Forelimb muscle (tissue), 1 donor: ENCODE measurements around the gene MAP2K4. TPM values are rescaled to one million over a fixed set of nuclear protein-coding genes. Genes with fewer than 3 reads are reported as not detected.

Experiments used
- DNase-seq: peaks from one replicate; pipeline ENCODE4 v3.0.0-alpha.2; 2013; ENCODE audit warnings: low read depth
- polyA plus RNA-seq: library from polyadenylated mRNA; unstranded; fragments of 120-200 nt; gene quantifications from one replicate; pipeline ENCODE4 v1.2.1, GENCODE V29; 2013; ENCODE audit not compliant: insufficient read length

MAP2K4 gene
- polyA plus RNA-seq, 1 donor, result 21.4 TPM

DNA sequence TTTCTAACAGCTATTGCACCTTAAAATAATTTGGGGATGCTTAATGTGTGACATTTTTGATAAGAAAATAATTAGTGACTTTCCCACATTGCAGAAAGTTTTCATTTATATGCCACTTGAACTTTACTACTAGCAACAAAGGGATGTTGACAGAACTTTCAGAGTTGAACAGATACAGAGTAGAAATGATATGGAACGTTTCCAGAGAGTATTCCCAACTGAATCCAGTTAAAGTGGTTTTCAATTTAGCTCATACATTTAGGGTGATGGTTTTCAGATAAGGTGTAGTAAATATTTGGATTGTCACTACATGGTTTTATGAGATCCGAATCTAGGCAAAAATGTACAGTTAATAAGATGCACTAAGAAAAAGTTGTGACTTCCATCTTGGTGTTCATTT, 17.3 kb downstream of the MAP2K4 start:
- DNase-seq, result no peak

DNA sequence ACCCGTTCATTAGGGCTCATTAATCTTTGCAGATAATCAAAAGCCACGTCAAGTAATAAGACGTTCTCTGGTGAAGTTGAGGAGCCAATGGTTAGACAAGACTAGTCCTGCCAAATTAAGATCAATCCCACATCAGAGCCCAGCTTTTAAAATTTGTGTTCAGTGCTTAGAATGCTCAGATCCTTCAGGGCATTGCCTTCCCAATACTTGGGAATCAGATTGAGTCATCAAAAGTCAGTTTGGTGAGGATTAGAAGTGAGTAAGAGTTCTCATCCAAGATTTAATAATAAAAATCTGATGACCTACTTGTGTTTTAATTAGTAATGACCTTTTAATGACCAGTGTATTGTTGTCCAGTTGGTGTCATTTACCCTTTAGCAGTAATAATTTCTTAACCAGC, 19.8 kb downstream of the MAP2K4 start:
- no peak for DNase-seq

DNA sequence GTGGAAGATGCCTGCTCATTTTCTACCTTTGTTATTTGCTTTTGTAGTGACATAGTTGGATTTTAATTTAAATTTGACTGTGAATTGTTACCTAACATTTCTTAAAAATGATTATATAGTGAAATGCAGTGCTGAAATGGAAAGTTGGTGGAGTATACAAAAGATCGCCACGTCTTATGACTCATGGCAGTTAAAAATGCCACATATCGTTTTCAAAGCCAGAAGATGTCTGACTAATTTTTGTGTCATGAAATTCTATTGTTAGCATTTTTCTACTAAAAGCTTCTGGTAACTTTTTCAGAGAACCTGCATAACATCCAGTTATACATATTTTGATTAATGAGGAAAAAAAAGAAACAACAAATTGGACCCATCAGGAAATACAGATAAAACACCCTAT, 20.6 kb downstream of the MAP2K4 start:
- no peak for DNase-seq

DNA sequence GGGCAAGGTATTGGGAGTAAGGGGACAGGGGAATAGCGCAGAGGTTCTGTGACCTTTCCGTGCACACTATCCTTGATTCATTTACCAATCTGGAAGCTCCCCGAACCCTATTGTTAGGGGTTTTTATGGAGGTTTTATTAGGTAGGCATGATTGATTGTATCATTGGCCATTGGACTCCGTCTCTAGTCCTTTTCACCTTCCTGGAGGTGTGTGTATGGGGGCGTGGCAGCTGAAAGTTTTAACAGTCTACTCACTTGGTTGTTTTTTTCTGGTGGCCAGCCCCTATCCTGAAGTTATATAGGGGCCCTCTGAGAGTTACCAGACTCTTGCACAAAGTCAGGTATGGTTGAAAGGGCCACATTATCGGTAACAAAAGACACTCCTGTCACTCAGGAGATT, 23.0 kb downstream of the MAP2K4 start:
- DNase-seq, result no peak

DNA sequence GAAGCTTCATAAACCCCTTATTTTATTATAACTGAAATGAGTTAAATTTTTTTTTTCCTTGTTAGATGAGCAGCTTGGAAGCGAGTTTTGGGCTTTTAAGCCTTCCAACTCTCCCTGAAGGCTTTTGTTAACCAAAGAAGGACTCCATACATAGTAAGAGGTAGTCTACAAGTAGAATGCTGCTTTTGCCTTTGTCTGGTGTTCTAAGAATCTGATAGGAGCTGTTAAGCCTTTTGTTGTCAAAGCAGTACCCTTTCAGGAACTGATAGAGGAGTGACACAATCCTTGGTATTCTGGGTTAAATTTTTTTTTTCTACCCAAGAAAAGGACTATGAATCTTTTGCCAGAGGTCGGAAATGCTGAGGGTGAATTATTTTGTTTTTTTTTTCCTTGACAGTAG, 26.1 kb downstream of the MAP2K4 start:
- DNase-seq, result no peak

DNA sequence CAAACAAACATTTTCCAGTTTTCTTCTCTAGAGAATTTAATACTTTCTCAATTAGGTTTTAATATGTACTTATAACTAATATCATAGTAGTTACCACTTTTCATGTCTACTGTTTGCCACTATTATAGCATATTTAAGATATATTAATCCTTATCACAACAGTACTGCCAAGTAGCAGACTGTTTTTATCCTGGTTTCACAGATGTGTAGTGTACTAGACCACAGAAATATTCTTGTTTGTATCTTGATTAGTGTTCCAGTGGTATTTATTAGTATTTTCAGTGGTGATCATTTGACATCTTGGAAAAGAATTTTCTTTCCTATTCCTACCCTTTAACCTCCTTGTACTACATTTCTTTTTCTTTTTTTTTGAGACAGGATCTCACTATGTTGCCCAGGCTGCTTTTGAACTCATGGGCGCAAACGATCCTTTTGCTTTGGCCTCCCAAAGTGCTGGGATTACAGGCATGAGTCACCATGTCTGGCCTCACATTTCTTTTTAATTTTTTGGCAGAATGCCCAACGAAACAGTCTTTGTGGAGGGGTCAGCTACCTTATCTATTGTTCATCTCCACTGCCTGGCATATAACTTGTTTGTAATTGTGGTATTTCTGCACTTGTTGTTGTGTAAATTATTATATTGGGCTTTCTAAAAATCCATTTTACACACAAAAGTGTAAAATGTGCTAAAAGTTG, 27.2 kb downstream of the MAP2K4 start:
- no peak for DNase-seq

DNA sequence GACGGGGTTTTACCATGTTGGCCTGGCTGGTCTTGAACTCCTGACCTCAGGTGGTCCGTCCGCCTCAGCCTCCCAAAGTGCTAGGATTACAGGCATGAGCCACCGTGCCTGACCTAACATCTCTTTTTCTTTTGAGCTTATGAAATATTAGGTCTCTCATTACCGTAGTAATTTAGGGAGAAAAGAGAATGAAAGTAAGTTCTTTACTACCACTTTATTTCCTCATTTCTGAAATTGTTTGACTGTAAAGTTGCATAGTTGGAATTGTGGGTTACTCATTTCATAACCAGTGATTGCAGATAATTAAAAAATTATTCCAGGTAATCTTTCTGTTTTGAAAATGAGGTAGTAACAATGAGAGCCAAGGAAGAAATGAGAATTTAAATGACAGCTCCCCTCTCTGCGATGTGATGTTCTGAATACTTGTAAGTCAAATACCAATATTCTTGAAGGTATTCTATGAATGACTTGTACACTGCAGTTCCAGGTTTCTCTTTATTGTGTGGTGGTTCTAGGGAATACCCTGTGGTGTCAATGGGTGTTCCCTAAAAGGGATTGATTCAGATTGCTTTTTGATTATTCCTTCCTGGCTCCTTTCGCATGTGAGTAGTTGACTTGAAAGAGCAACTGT, 28.3 kb downstream of the MAP2K4 start:
- DNase-seq, result no peak

DNA sequence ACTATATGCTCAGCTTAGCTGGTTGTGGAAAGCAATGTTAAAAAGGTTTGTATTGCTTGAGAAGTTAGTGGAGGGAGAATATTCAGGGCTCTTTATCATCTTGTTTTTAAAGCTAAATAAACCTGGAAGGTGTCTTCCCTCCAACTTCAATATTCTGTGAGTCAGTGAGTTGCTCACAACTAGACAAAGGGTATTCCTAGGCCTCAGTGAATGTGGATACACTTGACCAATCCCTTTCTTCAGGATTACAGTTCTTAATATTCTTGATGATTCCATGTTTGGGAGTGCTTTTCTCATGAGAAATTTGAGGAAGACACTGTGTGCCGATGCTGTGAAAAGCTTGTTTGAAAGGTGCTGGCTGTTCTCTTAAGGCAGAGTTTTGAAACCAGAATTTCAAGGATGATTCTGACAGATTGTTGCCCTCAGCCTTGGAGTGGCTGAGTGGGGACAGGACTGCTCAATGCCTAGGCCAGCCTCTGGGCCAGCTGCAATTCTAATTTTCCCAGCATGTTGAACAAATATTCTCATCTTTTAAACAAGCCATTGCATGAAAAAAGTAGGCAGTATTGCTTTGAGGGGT, 30.1 kb downstream of the MAP2K4 start:
- DNase-seq, result no peak

DNA sequence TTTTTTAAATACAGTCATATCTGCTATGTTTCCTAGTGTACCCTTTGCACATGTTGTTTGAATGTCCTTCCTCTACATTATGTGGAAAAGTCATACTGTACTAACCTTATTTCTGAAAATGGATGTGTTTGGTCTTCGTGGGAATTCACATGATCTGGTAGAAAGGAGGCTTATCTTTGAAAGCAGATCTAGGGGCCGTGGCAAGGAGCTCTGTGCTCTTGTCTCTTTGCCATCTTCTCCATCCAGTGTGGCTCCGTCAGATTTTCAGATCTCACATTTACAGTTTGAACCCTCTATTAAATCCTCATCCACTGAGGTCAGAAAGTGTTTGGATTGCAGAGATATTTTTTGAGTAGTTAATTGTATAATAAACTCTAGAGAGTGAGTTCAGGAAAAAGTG, 32.9 kb downstream of the MAP2K4 start:
- no peak for DNase-seq

DNA sequence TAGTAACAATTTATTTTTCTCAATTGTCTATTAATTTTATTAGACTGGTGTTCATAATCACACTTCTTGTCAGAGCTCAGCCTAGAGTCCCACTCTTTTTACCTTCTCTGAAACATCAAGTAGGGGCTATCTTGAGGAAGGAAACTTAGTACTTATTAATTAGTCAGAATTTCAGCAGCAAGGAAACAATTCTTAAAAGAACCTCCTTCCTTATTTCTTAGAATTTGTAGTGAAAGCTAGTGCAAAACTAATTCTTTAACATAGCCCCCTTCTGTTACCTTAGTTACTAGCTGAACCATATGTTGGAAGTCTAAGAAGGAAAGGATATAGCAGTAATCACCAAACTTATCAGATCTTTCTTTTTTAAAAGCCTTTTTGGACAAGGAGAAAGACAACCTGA, 35.2 kb downstream of the MAP2K4 start:
- no peak for DNase-seq

DNA sequence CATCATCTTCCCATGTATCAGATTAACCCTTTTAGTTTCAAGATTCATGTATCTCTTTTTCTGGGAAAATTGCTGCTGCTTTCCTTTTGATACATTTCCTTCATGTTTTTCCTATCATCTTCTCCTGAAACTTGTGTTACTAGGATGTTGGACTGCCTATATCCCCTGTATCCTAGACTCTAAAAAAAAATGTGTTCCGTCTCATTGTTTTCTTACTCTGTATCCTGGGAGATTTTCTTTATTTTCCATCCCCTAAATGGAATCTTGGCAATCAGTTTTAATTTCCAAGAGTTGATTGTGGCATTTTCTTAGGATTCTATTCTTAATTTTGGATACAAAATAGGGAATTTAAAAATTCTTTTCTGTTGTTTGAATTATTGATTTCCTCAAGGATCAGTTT, 36.8 kb downstream of the MAP2K4 start:
- DNase-seq, result peak; percentile 17

DNA sequence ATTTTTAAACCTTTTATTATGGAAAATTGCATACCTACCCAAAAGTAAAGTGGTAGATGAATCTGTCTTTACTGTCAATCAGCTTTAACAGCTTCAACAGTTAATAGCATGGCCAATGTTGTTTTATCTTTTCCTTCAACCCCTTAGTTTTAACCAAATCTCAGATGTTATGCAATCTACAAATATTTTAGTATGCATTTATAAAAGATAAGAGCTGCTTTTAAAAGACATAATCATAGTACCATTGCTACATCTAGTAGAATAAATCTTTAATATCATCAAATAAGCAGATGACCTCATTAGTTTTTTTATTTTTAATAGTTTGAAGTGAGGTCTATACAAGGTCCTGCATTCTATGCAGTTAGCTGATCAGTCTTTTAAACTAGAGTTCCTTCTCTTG, 37.9 kb downstream of the MAP2K4 start:
- no peak for DNase-seq

DNA sequence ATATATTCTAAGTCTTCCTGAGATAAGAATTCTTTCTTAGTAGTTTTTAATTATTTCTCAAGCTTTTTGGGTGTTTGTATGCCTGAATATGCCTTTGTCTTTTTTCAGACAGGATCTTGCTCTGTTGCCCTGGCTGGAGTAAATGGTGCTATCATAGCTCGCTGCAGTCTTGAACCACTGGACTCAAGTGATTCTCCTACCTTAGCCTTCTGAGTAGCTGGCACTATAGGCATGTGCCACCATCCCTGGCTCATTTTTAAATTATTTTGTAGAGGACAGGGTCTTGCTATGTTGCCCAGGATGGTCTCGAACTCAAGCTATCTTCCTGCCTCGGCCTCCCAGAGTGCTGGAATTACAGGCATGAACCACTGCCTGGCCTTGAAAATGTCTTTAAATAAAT, 41.6 kb downstream of the MAP2K4 start:
- no peak for DNase-seq

DNA sequence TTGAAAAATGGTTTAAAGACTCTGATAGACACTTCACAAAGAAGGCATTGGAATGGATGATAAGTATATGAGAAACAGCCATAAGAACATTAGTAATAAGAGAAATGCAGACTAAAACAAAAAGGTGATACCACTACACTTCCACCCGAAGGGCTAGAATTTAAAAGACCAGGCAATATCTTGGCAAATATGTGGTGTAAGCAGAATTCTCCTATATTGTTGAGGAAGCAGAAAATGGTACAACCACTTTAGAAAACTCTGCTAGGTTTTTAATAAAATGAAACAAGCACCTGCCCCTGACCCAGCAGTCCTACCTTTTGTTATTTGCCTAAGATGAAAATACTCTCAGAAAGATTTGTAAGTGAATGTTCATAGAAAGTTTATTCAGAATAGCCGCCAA, 43.7 kb downstream of the MAP2K4 start:
- no peak for DNase-seq

DNA sequence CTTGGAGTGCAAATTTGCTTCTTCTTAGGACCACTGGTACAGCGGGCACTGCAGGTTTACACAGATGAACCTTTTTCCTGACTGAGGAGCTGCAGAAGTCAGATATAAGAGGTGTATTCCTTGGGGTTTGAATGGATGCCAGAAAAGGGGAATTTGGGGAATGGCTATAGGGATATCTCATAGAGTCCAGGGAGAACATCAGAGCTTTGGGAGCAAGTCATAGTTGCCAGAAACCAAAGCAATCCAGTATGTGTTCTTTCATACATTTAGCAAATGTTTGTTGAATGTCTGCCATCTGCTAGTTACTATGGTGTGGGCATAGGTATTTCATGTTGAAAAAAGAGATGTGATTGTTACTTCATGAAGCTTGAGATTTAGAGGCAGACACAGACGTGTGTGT, 46.8 kb downstream of the MAP2K4 start:
- no peak for DNase-seq

DNA sequence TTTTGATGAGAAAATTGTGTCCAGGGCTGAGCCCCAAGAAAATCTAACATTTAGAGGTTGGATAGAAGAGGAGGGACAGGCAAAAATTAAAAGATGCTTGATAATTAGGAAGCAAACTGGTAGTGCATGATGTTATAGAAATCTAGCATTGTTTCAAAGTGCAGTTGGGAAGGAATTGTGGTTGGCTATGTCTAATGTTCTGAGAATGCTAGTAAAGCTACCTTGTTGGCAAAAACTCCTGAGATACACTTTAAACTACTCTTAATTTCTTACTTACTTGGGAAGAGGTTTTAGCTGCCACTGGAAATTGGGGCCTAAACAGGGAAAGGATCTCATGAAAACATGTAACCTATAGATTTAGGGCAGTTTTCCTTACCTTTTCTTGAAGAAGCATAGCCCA, 48.3 kb downstream of the MAP2K4 start:
- DNase-seq, result no peak

DNA sequence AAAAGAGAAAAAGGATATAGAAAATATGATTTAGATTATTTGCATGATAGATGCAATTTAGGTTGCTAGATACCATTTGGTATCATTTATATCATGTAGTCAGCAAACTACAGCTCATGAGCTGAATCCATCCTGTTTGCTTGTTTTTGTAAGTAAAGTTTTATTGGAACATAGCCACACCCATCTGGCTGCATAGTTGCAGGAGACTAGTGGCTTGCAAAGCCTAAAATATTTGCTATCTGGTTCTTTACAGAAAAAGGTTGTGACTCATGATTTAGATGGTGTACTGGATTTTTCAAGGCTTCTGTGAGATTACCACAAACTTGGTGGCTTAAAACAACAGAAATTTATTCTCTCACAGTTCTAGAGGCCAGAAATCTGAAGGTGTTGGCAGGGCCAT, 49.9 kb downstream of the MAP2K4 start:
- no peak for DNase-seq

DNA sequence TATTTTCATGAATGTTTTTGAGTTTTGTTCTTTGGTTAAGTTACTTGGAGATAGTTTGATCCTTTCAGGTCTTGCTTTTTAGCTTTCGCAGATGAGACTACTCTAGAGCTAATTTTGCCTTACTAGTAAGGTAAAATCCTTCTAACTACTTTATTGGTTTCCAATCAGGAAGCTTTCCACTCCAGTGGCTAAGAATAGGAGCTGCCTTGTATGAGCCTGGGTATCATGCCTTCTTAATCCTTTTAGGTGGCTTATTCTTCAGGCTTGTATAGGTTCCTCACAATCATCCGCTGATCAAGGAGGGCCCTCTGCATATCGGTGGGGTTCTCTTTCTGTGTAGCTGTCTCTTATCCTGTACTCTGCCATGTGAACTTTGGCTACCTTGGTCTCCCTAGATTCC, 53.7 kb downstream of the MAP2K4 start:
- no peak for DNase-seq

DNA sequence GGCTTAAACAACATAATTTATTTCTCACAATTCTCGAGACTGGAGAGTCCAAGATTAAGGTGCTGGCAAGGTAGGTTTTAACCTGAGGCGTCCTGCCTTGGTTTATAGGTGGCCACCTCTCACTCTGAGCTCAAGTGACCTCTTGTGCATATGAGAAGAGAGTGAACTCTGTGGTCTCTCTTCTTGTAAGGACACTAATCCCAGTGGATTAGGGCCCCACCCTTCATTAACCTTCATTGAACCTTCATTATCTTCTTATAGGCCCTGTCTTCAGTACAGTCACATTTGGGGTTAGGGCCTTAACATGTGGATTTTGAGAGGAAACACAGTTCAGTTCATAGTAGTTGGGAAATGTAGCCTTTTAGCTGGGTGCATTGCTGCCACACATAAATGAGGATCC, 57.1 kb downstream of the MAP2K4 start:
- no peak for DNase-seq

DNA sequence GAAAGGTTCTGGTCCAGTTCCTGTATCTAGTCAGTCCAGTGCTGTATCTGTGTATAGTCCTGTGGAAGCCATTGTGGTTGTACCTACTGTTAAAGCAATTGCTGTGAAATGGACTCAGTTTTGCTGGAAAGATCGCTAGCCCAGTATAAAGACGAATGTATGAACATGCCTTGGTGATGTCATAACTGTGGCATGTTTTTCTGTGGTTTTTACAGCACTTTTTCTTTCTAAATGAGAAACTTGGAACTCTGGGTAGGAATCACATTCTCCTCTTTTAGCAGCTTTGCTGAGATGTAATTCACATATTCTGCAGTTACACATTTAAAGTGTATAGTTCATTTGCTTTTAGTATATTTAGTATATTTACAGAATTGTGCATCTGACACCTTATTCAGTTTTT, 58.1 kb downstream of the MAP2K4 start:
- DNase-seq, result no peak

DNA sequence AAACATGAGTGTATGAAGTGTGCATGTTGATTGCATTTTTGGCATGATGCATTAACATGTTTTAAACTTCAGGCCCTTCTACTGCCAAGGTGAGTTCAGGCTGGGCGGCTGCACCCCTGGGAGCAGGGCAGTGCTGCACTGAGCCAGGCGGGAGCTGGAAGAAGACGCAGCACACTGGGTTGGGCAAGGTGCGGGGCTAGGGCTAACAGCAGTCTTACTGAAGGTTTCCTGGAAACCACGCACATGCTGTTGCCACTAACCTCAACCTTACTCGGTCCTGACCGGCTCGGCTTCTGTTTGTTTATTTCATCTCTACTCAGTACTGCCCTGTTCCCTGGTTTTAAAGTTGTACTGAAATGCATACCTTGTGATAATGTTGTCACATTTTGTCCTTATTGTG, 61.0 kb downstream of the MAP2K4 start:
- no peak for DNase-seq

DNA sequence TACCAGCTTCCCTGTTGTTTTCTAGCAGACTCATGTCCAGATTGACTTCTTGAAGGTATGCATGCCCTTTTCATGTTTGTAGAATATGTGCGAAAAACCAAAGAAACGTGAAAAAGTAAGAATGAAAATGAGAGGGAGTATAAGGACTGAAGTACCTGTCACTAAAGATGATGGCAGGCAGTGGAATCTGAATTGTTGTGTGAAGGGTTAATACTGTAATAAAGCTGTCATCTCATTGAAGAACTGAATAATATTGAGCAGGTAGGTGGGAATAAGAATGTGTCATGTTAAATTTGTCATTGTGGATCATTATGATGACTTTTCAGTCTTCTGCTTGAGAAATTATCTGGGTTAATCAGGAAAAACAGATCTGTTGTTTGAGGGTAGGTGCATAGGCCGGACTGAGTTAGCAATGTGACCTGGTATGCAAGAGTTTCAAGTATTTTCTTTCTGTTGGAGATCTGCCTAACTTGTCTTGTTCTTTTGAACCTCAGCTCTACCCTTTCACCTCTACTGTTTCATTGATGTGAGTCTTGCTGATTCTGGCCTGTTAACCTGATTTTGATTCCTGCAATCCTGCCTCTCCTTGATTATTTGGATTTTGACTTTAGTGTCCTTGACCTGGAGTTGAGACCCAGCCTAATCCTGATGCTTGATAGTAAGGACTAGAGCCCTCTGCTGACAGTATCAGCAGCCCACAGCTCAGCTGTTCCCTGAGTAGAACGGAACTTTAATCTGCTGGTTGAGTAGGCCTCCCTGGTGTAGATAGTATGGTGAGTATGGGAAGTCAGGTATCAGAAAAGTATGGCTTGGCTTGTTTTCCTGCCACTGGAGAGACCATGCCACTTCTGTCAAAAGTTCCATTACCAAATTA, 64.6 kb downstream of the MAP2K4 start:
- DNase-seq, result no peak

DNA sequence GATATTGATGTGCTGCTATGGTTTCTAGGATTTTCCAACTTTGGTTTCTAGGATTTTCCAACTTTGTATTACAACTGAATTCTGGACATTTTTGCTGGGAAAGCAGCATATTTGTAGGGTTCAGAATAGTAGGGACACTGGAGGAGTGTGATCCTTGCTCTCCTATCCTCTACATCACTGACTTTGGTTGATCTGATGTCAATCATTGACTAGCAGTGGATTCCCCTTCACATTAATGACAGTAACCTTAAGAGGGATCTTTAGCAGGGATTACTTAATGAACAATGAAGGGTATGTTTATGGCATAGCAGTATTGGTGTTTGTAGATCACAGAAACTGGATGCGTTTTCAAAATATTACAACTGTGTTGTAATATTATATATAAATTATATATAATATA, 67.4 kb downstream of the MAP2K4 start:
- no peak for DNase-seq
